ENCODE measurements around the gene COL4A2.

GRCh38 chr13:110531671-110532083, 224.6 kb downstream of the COL4A2 start:
- TF ChIP-seq CTCF (IDR thresholded peaks at IDR 0.05; ENCODE audit: insufficient read depth, low read depth, low read length) (no peak), EZH2 (IDR thresholded peaks at IDR 0.05; ENCODE audit: insufficient read depth, low read length) (no peak)

Measured in astrocyte (in vitro differentiated cells and primary cell).